GM12872 (cell line): Measurements from ENCODE around the gene PHLDA1.

Experiments
- TF ChIP-seq, protein P1 (sequence below): IDR thresholded peaks from 3 replicates; pipeline ENCODE4 v1.5.1; 2011; ENCODE audit warnings: low read depth, mild to moderate bottlenecking, low read length, moderate library complexity; ENCODE audit not compliant: insufficient read depth

Gene PHLDA1

DNA sequence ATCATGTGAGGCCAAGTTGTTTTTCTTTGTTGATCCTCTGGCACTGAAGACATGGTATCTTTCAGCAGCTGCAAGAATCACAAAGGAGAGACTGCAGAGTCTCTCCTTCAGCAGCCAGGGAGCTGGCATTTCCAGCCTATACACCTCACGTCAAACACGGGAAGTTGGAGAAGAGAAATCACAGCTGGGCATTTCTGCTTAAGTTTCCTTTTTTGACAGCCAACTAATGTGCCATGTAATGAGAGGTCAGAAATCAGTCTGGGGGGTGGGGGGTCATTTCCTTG, 28.3 kb downstream of the PHLDA1 start:
- TF ChIP-seq, protein P1, sequence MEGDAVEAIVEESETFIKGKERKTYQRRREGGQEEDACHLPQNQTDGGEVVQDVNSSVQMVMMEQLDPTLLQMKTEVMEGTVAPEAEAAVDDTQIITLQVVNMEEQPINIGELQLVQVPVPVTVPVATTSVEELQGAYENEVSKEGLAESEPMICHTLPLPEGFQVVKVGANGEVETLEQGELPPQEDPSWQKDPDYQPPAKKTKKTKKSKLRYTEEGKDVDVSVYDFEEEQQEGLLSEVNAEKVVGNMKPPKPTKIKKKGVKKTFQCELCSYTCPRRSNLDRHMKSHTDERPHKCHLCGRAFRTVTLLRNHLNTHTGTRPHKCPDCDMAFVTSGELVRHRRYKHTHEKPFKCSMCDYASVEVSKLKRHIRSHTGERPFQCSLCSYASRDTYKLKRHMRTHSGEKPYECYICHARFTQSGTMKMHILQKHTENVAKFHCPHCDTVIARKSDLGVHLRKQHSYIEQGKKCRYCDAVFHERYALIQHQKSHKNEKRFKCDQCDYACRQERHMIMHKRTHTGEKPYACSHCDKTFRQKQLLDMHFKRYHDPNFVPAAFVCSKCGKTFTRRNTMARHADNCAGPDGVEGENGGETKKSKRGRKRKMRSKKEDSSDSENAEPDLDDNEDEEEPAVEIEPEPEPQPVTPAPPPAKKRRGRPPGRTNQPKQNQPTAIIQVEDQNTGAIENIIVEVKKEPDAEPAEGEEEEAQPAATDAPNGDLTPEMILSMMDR = no peak

DNA sequence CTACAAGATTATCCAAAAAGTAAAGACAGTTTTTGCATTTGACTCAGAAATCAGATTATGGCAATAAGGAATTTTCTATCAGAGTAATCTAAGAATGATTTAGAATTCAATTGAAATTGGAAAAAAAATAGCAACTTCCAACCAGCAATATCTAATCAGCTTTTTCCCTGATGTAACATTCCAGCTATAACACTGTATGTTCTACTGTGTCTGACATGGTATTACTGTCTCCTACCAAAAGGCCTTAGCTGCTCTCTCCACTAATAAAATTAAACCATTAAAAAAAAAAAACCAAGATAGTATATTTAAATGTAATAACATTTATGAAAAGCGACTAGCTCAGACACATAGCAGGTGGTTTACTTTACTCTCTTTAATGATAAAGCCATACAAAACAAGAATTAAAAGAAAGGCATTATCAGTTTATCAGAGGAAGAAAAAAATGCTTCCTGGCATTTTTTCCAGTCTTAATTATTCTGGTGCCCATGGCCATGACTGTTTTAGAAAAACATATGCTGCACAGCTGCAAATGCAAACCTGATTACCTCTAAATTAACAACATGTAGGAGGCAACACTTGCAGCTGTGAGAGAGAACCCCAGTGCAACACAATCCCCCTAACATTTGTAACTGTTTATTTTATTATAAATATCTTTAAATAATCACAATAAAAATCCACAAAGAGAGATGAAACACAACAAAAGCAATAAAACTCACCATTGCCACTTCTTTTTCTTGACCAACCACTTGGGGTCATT, 28.8 kb downstream of the PHLDA1 start:
- TF ChIP-seq, protein P1 = no peak

DNA sequence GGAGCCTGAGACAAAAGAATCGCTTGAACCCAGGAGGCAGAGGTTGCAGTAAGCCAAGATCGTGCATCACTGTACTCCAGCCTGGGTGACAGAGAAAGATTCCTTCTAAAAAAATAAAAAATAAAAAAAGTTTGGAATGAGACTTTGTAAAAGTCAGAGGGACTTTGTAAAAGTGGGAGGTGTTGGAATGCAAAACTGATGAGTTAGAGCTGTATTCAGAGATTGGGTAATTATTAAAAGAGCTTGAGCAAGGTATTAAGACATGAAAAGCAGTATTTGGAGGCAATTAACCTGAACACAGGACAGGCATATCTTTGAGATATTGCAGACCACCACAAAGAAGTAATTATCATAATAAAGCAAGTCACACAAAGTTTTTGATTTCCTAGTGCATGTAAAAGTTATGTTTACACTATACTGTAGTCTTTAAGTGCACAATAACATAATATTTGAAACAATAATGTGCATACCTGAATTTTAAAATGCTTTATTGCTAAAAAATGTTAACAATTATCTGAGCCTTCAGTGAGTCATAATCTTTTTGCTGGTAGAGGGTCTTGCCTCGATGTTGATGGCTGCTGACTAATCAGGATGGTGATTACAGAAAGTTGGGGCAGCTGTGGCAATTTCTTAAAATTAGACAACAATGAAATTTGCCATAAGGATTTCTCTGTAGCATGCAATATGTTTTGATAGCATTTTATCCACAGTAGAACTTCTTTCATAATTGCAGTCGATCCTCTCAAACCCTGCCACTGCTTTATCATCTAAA, 33.1 kb downstream of the PHLDA1 start:
- TF ChIP-seq, protein P1 = no peak

DNA sequence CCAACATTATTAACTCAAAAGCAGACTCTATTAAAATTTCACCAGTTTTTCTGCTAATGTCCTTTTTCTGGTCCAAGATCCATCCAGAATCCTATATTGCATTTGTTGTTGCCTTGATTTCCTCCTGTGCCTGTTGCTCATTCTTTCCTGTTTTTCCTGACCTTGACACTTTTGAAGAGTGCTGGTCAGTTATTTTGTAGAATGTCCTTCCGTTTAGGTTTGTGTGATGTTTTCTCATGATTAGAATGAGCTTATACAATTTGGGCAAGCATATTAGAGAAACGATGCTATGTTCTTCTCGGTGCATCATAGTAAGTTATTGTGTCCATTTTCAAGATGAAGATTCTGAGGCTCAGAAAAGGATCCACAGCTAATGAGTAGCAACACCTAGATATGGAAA, 33.9 kb downstream of the PHLDA1 start:
- TF ChIP-seq, protein P1 = no peak

DNA sequence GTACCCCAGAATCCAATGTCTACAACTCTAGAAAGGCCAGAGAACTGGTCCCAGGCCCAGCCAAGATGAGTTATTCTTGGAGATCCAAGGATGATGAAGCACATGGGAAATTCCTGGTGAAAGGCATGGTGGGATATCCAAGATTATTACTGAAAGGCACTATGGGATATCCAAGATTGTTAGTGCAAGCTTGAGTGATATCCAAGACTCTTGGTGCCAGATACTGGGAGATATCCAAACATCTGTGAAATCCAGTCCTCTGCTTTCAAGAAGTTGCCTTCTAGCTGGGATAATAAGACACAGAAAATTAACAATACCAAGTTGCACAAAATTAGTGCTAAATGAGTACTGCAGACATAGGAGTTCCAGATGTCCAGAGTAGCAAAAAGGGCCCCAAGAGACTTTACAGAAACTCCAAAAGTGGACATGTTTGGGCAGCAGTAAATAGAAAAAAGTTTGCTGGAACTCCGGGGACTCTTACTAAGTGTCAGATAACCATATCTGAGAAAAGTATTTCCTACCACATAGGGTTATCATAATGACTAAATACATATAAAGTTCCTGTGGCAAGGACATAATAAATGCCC, 34.6 kb downstream of the PHLDA1 start:
- TF ChIP-seq, protein P1 = no peak

DNA sequence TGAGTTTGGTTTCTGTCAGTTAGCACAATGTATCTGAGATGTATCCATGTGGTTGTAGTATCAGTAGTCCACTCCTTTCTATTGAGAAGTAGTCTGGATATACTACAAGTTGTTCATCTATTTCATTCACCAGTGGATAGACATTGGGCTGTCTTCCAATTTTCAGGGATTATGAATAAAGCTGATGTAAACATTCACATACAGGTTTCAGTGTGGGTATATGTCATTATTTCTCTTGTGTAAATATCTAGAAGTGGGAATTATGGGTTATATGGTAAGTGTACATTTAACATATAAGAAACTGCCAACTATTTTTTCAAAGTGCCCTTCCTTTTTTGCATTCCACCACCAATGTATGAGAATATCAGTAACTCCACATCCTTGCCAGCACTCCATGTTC, 35.9 kb downstream of the PHLDA1 start:
- TF ChIP-seq, protein P1 = no peak

DNA sequence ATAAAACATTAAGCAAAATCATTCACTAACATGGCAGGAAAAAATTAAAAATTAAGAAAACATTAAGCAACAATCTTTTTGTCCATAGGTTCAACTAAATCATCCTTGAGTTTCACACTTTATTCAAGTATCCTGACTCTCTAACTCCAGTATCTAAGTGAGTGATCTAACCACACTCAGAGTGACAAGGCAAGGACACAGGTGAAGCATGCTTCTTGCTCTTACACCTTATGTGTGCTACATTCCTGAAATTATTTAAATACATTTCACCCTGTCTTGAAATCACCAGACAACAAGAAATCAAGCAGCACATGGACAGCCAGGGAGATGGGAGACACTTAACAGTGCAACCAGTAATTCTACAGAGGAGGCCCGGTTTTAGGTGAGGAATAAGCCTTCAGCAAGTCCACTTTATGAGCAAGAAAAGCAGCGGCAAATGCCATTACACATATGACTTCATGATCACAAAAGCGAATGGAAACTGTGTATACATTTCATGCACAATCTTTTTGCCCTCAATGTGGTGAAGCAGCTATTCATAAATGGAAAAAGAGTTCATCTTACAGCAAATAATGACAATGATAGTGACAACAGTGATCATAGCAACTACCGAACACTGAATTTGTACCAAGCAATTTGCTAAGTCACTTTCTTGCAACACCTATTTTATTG, 37.4 kb downstream of the PHLDA1 start:
- TF ChIP-seq, protein P1 = no peak
